Activated gamma-delta T cell (primary cell): ENCODE measurements around the gene TLK1.

ENCODE experiments used
- DNase-seq: peaks from one replicate; lab custom pipeline; 2025; lab: John Stamatoyannopoulos, UW

TLK1 gene

GRCh38 chr2:171004363-171004762 lies 156.3 kb downstream of the TLK1 start:
- no peak for DNase-seq

DNA sequence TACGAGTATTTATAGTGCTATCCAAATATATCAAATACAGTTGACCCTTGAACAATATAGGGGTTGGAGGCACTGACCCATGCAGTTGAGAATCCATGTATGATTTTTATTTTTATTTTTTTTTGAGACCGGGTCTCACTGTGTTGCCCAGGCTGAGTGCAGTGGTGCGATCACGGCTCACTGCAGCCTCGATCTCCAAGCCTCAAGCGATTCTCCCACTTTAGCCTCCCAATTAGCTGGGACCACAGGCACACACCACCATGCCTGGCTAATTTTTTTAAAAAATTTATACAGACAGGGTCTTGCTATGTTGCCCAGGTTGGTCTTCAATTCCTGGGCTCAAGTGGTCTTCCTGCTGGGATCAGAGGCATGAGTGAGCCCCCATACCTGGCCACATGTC lies 161.0 kb downstream of the TLK1 start:
- DNase-seq, result no peak

DNA sequence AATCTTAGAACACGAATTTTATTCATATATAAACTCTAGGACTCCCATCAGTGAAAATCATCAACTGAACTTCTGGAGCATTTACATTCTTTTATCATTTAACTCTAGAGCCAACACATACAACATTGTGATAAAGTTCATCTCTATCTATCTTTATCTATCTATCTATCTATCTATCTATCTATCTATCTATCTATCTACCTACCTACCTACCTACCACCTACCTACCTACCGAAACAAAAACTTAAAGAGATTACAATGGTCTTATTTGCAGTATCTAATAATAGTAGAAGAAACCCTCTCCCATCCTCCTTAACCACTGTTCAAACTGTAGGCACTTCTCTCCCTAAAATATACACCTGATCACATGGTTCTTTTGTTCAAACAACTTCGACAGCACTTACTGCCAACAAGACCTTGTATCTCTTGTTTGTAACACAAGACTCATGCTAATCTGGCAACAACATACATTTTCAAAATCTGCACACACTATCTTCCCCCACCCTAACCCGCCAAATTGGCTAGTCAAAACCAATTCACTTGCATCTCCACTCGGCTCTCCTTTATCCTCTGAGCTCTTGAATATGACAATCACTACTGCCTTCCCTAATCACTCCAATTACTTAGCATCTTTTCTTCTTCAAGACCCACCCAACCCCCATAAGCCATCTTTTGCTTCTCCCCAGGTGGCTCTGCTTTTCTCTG lies 162.6 kb downstream of the TLK1 start:
- no peak for DNase-seq

DNA sequence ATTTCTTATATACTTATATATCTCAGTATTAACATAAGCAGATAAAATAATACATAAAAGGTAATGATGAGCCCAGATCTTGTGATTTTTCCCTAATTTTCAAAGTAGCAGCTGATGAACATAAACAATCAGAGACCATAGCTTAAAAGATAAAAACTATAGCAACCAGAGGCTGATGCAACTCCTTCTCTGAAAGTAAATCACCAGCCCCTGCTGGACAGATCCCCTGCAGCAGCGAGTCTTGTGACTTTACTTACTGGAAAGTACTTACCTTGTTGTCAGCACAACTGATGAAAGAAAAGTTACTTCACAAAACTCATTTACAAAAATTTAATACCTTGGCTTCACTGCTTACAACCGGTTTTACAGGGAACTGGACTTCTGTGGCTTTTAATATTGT lies 164.4 kb downstream of the TLK1 start:
- no peak for DNase-seq

DNA sequence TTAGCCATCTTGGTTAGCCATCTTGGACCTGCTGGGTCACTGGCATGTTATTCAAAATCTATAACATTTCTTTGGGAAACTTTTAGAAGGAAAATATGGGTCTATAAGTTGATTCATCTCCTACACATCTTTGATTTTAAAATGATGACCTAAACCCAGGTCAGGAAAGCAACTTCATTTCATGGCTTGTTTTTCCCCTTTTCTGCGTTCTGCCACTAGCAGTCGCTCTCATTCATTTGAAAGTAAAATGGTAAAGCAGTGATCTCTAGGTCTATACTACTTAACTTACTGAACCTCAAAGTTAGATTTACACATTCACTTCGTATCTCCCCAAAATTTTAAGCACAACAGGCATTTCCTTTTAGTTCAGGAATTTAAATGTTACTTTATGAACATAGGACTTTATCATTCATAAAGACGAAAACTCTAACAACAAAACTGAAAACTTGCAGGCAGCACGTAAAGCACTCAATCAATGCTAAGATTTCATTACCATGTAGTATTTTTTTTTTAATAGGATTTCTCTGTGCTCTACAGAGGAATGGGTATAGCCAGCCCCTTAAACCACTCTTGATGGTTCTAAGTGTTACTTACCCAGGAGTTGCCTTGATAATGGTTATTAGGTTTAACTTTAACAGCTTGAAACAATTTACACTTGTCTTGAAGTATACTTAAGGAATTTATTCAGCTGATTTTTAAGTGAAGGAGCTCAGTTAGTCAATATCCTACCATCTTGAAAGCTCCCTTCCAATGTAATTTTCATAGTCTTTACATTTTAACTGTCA lies 169.1 kb downstream of the TLK1 start:
- DNase-seq, result no peak

- no peak for DNase-seq
These were observed 174.0 kb downstream of the TLK1 start for GRCh38 chr2:170986566-170987258.

- DNase-seq, result no peak
These were observed 175.3 kb downstream of the TLK1 start for GRCh38 chr2:170985407-170985806.

- no peak for DNase-seq
These were observed 176.6 kb downstream of the TLK1 start for GRCh38 chr2:170984079-170984478.

DNA sequence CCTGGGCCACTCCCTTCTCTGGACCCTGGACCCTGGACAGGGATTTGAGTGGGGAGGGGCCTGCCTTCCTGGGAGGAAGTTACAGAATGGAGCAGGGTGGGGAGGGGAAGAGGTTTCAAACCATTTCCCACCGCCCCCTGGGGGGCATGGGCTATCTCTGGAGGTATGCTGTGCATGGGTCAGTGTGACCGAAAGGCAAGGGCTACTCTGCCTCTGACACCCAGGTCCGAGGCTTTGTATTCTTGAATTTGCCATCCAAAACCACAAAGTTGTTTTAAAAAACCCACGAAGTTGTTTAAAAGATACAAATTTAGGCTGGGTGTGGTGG lies 184.8 kb downstream of the TLK1 start:
- no peak for DNase-seq

GRCh38 chr2:170975127-170975942 lies 185.4 kb downstream of the TLK1 start:
- no peak for DNase-seq

DNA sequence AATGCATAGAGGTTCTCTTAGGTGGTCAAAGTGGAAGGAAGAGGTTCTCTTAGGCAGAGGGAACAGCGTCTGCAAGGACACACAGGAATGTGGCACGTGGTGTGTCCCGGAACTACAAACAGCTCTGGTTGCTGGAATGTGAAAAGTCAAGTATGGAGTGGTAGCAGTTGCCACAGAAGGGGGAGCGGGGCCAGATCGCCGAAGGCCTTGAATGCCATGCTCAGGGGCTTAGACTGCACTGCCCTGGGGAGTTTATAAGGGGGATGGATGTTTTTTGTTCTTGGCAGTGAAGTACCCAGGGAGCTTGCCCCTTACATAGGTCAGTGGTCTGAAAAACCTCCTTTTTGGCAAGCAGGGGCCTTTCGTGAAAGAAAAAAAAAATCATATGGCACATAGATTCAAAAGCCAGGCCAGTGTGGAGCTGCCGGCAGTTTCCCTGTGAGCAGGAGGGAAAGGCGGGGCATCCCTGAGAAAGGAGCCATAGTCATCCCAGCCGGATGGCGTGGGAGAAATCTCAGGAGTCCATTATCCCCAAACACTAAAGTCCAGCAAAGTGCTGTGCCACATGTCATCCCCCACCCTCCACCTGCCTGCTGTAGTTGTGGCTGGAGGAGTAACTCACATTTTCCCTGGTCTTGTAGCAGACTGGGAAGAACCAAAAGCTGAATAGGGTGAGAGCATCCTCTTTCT lies 186.2 kb downstream of the TLK1 start:
- DNase-seq, result no peak

DNA sequence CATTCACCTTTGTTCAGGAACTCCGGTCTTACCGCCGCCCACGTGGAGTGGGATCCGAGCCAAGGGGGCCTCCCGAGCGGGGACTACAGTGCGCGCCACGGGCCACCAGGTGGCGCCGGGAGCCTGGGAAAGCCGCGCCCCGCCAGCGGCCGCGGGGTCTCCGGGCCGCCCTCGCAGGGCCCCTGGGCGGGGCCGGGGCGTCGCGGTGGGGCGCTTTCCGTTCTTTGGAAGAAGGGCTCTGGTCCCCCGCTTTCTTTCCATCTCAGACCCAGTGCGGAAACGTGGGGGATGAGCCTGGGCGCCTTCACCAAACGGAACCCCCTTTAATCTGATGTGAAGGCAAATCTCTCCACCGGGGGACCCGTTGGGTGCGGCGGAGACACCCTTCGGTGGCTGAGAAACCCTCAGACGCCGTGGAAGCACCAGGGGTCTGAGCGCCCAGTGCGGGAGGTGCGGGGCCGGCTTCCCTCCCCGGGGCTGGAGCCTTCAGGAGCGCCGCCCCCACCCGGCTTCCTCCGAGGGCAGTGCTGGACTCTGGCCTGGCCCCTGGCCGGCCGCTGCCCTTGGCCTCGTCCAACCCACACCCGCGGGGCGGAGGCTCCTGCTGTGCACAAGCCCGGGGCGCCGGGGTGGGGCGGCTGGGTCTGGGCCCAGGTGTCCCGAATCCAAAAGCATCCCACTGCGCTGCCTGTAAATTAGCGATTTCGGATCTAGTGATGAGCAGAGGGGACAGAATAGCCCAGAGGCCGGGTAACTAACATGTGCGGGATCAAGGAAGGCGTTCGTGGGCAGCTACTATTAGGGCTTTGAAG lies 187.0 kb downstream of the TLK1 start:
- DNase-seq, result peak; percentile 74

GRCh38 chr2:170973225-170973491 lies 187.5 kb downstream of the TLK1 start:
- no peak for DNase-seq

- DNase-seq, result no peak
These were observed 188.1 kb downstream of the TLK1 start for GRCh38 chr2:170972296-170973224.

GRCh38 chr2:170971071-170971470 lies 189.6 kb downstream of the TLK1 start:
- no peak for DNase-seq

DNA sequence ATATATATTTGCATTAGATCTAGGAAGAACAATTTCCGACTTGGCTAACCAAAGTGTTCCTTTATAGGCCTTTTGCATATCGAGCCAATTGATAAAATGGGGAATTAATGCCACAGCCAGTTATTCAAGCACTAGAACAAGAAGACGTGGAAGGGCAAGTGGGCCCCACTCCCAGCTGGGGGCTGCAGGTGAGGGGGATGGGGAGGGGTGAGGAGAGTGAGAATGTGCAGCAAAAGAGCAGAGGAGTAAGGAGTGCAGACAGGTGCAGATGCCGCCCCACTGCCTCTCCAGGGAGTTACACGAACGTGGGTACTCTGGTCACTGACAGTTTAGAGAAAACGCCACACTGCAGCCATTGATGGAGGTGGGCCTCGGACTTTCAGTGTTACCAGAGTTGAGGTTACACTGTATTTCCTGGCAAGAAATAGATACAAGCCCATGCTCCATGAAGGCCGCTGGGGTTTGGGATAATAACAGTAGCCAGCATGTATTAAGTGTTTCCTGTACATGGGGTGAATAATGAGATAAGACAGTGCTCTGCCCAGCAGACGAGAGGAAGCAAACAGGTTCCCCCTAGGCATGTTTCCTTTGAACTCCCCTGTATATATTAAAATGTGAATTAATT lies 190.7 kb downstream of the TLK1 start:
- DNase-seq, result no peak

DNA sequence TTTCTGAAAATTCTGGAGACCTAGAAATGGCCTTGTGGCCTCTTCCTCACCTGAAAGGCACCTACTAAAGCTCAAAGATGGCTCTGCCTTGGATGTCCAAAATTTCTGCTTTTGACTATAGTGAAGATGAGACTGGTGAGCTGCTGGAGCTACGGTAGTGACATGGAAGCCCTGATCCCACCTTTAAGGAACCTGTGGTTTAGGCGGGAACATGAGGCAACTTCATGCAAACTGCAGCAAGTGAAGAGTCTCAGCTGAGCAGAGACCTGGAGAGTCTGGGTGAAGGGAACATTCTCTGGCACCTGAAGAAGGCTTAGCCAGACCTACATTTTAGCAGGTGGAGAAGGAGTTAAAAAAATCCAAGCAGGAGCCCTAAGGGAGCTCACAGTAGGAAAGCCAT lies 191.7 kb downstream of the TLK1 start:
- no peak for DNase-seq

GRCh38 chr2:170968205-170969003 lies 192.3 kb downstream of the TLK1 start:
- no peak for DNase-seq

GRCh38 chr2:170967553-170967952 lies 193.1 kb downstream of the TLK1 start:
- no peak for DNase-seq
